ENCODE data around the gene SELE.

DNA sequence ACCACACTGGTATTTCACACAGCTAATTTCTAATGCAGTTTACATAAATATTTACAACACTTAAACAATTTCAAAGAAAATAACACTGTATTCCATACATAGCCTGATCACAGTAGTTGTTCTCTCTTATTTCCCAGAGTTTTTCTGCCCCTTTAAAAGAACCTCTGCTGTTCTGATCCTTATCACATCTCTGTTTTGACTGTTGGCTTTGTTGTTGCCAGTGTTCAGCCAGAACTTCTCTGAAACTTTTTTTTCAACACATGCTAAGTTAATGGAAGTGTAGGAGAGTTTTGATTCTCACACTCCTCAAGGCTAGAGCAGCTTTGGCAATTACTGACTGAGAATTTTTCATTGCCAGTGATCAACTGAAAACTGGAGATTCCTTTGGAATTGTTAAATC is 11.1 kb downstream of the SELE start:
- TF ChIP-seq, protein P1, sequence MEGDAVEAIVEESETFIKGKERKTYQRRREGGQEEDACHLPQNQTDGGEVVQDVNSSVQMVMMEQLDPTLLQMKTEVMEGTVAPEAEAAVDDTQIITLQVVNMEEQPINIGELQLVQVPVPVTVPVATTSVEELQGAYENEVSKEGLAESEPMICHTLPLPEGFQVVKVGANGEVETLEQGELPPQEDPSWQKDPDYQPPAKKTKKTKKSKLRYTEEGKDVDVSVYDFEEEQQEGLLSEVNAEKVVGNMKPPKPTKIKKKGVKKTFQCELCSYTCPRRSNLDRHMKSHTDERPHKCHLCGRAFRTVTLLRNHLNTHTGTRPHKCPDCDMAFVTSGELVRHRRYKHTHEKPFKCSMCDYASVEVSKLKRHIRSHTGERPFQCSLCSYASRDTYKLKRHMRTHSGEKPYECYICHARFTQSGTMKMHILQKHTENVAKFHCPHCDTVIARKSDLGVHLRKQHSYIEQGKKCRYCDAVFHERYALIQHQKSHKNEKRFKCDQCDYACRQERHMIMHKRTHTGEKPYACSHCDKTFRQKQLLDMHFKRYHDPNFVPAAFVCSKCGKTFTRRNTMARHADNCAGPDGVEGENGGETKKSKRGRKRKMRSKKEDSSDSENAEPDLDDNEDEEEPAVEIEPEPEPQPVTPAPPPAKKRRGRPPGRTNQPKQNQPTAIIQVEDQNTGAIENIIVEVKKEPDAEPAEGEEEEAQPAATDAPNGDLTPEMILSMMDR (IDR thresholded peaks at IDR 0.05), result no peak
- TF ChIP-seq POLR2A (IDR thresholded peaks at IDR 0.05) (no peak), POLR2AphosphoS5 (IDR thresholded peaks at IDR 0.05) (no peak)

All from upper lobe of left lung (tissue), 4 donors.